ENCODE data around the gene TMEM109.
"Not testable (repeated sequence)": the region's sequence is repeated elsewhere in the genome, so short reads cannot be mapped to it uniquely, and the experiment has no call there.

TMEM109 gene

GRCh38 chr11:60899046-60899936 lies 14.7 kb upstream of the TMEM109 start:
- Mint-ChIP-seq H3K27ac (peak overlapping the region; percentile 58), H3K9me3 (ENCODE audit: low read depth) (no peaks in the 10 kb centered on the region), H3K27me3 (no peaks in the 10 kb centered on the region), H3K36me3 (peaks cover 8% of the 10 kb centered on the region), H3K4me1 (ENCODE audit: low read depth) (peaks cover 16% of the 10 kb centered on the region), H3K4me3 (no peak overlapping the region)

DNA sequence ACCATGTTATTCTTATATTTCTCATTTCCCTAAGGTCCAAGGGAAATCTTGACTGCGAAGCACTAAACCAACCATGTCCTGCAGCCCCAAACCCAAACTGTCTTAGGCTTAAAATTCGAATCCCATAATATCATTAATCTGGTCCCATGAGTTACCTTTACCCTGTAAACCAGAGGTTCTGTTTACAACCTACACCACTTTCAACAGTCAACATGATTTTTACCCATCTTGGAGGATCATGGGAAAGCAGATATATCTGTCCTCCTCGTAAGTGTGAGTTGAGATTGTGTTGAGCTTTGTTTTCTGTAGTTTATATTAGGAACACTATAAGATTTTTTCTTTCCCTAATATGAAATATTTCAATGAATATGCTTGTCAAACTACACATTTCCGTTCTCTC lies 14.0 kb upstream of the TMEM109 start:
- H3K27me3 Mint-ChIP-seq, result no peaks in the 10 kb centered on the region
- no peaks in the 10 kb centered on the region for H3K9me3 Mint-ChIP-seq (ENCODE audit: low read depth)
- no peak overlapping the region for H3K4me3 Mint-ChIP-seq
- no peak overlapping the region for H3K27ac Mint-ChIP-seq
- peaks cover 22% of the 10 kb centered on the region for H3K4me1 Mint-ChIP-seq (ENCODE audit: low read depth)
- H3K36me3 Mint-ChIP-seq, result peaks cover 8% of the 10 kb centered on the region

- peaks cover 29% of the 10 kb centered on the region for H3K4me1 Mint-ChIP-seq (ENCODE audit: low read depth)
- H3K36me3 Mint-ChIP-seq, result peaks cover 14% of the 10 kb centered on the region
- no peak overlapping the region for H3K27ac Mint-ChIP-seq
- no peaks in the 10 kb centered on the region for H3K27me3 Mint-ChIP-seq
- no peak overlapping the region for H3K4me3 Mint-ChIP-seq
- no peaks in the 10 kb centered on the region for H3K9me3 Mint-ChIP-seq (ENCODE audit: low read depth)
Observed at GRCh38 chr11:60900673-60901404, 13.1 kb upstream of the TMEM109 start.

GRCh38 chr11:60902625-60903024 lies 11.3 kb upstream of the TMEM109 start:
- peaks cover 14% of the 10 kb centered on the region for H3K36me3 Mint-ChIP-seq
- no peaks in the 10 kb centered on the region for H3K27me3 Mint-ChIP-seq
- no peaks in the 10 kb centered on the region for H3K9me3 Mint-ChIP-seq (ENCODE audit: low read depth)
- peak overlapping the region; percentile 77 for H3K27ac Mint-ChIP-seq
- H3K4me1 Mint-ChIP-seq (ENCODE audit: low read depth), result peaks cover 37% of the 10 kb centered on the region
- H3K4me3 Mint-ChIP-seq, result peak overlapping the region; percentile 35

DNA sequence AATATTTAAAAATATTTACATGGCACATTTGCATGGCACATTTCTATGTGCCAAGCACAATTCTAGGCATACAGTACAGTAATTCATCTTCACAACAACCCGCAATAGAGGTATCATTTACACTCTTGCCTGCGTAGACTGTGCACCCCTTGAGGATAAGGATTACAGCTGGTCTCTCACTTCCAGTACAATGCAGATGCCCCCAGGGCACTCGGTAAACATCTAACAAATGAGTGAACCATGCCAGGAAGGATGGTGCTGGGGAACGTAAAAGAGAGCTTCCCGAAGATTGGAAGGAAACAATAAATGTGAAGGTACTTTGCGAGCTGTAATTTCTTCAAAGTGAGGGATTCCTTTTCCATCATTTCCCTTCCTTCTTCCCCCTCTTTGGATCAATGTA lies 8.9 kb upstream of the TMEM109 start:
- H3K9me3 Mint-ChIP-seq (ENCODE audit: low read depth), result no peaks in the 10 kb centered on the region
- peaks cover 13% of the 10 kb centered on the region for H3K36me3 Mint-ChIP-seq
- H3K4me3 Mint-ChIP-seq, result peak overlapping the region; percentile 91
- no peaks in the 10 kb centered on the region for H3K27me3 Mint-ChIP-seq
- peaks cover 36% of the 10 kb centered on the region for H3K4me1 Mint-ChIP-seq (ENCODE audit: low read depth)
- H3K27ac Mint-ChIP-seq, result peak overlapping the region; percentile 94

DNA sequence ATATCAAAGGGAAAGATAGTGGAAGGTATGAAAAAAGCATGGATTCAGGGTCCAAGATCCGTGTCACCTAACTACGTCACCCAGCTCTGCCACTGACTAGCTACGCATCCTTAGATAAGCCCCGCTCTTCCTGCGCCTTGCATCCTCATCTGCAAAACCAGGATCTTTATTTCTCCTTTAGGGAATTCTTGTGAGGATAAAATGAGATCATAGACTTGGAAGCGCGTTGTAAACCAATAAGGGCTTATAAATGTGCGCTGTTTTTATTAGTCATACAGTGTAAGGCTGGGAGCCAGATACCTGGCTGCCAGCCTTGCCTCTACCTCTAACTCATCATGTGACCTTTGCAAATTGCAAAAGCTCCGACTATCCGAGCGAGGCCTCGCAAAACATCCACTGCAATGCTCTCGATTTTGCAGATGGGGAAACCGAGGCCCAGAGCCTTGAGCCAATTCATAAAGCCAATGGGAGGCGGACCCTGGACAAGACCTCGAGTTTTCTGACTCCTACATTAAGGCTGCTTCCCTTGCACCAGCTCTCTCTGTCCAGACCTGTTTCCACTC lies 8.3 kb upstream of the TMEM109 start:
- Mint-ChIP-seq H3K36me3 (peaks cover 13% of the 10 kb centered on the region), H3K9me3 (ENCODE audit: low read depth) (no peaks in the 10 kb centered on the region), H3K4me3 (peak overlapping the region; percentile 91), H3K27ac (peak overlapping the region; percentile 94), H3K27me3 (no peaks in the 10 kb centered on the region), H3K4me1 (ENCODE audit: low read depth) (peaks cover 41% of the 10 kb centered on the region)

DNA sequence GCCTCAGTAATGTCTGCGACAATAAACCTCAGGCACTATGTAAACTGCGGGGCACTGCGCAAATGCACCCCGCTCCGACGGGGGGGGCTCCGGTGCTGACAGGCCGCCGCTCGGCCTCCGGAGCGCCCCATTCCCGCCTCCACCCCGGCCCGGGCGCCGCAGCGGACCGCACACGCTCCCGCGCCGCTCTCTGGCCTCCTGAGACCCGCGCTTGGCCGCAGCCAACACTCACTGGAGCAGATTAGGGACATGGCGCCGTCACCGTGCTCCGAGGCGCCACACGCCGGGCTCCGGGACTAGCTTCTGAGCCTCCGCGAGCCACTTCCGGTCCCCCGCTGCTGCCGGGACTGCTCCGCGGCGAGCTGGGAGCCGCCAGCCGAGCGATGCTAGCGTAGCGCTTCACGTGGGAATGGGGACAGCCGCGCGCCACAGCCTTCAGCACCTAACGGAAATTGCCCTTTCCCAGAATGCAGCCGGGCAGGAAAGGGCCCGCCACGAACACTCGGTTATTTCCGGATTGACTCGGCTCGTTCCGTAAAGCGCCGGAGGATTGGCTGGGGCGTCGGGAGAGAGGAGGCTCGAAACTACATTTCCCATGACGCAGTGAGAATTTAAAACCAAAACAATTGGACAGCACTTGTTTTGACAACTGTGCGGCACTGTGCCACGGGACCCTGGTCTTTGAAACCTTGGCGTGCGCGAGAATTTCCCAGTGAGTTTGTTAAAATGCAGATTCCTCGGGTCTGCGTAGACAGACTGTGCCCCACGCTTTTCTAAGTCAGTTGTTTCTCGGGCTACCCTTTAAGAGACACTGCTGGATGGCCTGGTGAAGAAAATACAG lies 7.6 kb upstream of the TMEM109 start, which contains the start of gene PRPF19:
Gene PRPF19 (minus strand): TSS at position 454 of the 841 bp plus-strand sequence. CDS start 203 bp downstream, at position 251.
- peak within 1 kb of the TSS; percentile 91 for H3K4me3 Mint-ChIP-seq

GRCh38 chr11:60908803-60909202 lies 5.2 kb upstream of the TMEM109 start:
- Mint-ChIP-seq H3K4me1 (ENCODE audit: low read depth) (peaks cover 64% of the 10 kb centered on the region), H3K4me3 (no peak overlapping the region), H3K27ac (peak overlapping the region; percentile 16), H3K9me3 (ENCODE audit: low read depth) (no peaks in the 10 kb centered on the region), H3K27me3 (no peaks in the 10 kb centered on the region), H3K36me3 (peaks cover 10% of the 10 kb centered on the region)

More for the DNA sequence above, 7.6 kb upstream of the TMEM109 start, which contains the start of gene PRPF19:
- H3K27me3 Mint-ChIP-seq, result no peaks in the 10 kb centered on the region
- peaks cover 49% of the 10 kb centered on the region for H3K4me1 Mint-ChIP-seq (ENCODE audit: low read depth)
- H3K36me3 Mint-ChIP-seq, result peaks cover 13% of the 10 kb centered on the region
- H3K9me3 Mint-ChIP-seq (ENCODE audit: low read depth), result no peaks in the 10 kb centered on the region
- H3K27ac Mint-ChIP-seq, result peak within 1 kb of the TSS; percentile 98

DNA sequence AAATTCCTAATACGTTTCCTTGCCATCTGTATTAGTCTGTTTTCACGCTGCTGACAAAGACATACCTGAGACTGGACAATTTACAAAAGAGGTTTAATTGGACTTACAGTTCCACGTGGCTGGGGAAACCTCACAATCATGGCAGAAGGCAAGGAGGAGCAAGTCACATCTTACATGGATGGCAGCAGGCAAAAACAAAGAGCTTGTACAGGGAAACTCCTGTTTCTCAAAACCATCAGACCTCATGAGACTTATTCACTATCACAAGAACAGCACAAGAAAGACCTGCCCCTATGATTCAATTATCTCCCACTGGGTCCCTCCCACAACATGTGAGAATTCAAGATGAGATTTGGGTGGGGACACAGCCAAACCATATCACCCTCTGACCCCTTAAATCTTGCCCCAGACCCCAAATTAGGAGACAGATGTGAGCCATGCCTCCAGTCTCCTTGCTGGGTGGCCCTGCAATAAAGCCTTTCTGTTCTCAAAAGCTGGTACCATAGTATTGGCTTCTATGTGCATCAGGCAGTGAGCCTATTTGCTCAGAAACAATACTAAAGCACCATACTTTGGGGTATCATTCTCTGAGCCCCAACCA lies 4.2 kb upstream of the TMEM109 start:
- peak overlapping the region; percentile 46 for H3K27ac Mint-ChIP-seq
- not testable (repeated sequence) for H3K36me3 Mint-ChIP-seq; H3K9me3 Mint-ChIP-seq (ENCODE audit: low read depth); H3K4me3 Mint-ChIP-seq; H3K27me3 Mint-ChIP-seq
- H3K4me1 Mint-ChIP-seq (ENCODE audit: low read depth), result peaks cover 55% of the 10 kb centered on the region

GRCh38 chr11:60910281-60910687 lies 3.7 kb upstream of the TMEM109 start:
- Mint-ChIP-seq H3K27ac (no peak overlapping the region), H3K4me3 (no peak overlapping the region), H3K36me3 (peaks cover 5% of the 10 kb centered on the region), H3K27me3 (no peaks in the 10 kb centered on the region), H3K4me1 (ENCODE audit: low read depth) (peaks cover 56% of the 10 kb centered on the region), H3K9me3 (ENCODE audit: low read depth) (no peaks in the 10 kb centered on the region)

DNA sequence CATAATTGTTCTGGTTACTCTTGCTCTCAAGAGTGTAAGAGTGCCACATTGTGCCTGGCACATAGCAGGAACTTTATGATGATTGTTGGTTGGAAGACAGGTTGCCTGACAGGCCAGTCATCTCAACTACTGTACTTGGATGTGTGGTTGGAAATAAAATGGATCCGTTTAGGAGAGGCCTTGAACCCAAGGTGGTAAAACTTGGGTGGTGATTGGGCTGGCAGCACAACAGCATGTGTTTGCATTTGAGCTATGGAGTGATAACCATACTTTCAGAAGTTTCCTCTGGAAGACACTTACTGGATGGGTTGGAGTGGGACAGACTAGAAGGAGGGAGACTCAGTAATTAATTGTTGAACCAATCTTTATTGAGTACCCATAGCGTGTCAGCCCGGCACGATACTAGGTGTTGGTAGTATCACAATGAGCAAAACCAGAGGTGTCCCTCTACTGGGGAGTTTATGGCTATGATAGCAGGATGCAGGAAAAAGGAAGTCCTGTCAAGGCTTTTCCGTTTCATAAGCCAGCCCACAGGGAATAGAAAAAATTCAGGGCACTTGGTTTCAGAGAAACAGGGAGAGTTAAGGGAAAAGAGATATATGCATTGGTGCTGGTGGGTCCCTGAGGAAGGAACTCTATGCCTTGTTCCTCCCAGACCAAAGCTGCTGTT lies 3.1 kb upstream of the TMEM109 start:
- Mint-ChIP-seq H3K27me3 (no peaks in the 10 kb centered on the region), H3K9me3 (ENCODE audit: low read depth) (no peaks in the 10 kb centered on the region), H3K36me3 (peaks cover 4% of the 10 kb centered on the region), H3K4me1 (ENCODE audit: low read depth) (peaks cover 59% of the 10 kb centered on the region), H3K4me3 (no peak overlapping the region), H3K27ac (no peak overlapping the region)

GRCh38 chr11:60912223-60912850 lies 1.6 kb upstream of the TMEM109 start:
- H3K36me3 Mint-ChIP-seq, result peaks cover 6% of the 10 kb centered on the region
- no peaks in the 10 kb centered on the region for H3K9me3 Mint-ChIP-seq (ENCODE audit: low read depth)

DNA sequence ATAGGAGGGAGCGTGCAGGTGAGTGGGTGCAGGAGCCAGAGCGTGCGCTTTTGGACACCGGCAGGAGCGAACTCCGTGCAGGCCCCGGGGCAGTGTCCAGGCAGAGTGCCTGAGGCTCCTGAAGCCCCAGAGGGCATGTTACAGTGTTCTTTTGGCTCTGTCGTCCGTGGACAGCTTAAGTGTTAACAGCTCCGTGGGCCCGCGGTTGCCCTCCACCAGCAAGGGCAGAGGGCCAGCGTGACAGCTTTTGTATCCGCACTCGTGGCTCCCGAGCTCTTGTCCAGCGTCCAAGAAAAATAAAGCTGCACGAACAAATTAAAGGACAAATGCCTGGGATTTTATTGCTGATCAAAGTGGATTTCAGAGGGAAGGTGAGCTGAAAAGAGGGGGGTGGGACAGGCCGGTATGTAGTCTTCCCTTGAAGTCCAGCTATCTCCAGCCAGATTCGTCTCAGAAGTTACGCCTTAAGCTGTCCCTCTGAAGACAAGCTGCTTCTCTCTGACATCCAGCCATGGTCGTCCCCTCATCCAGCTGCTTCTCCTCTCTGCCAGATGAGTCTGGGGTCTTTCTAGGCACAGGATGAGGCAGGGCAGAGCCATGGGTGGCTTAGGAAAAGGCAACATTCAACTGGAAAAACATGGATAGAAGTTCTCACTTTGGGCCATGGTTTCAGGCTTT lies 968 bp upstream of the TMEM109 start:
- Mint-ChIP-seq H3K36me3 (peaks cover 6% of the 10 kb centered on the region), H3K4me3 (peak overlapping the region; percentile 99), H3K4me1 (ENCODE audit: low read depth) (peaks cover 63% of the 10 kb centered on the region), H3K27me3 (no peaks in the 10 kb centered on the region), H3K27ac (peak overlapping the region; percentile 99), H3K9me3 (ENCODE audit: low read depth) (no peaks in the 10 kb centered on the region)

More at GRCh38 chr11:60912223-60912850, 1.6 kb upstream of the TMEM109 start:
- H3K27me3 Mint-ChIP-seq, result no peaks in the 10 kb centered on the region
- peak overlapping the region; percentile 62 for H3K4me3 Mint-ChIP-seq
- peaks cover 64% of the 10 kb centered on the region for H3K4me1 Mint-ChIP-seq (ENCODE audit: low read depth)
- peak overlapping the region; percentile 99 for H3K27ac Mint-ChIP-seq

Measured in activated naive CD8-positive, alpha-beta T cell (primary cell).